OCI-LY3 (cell line): ENCODE data around the gene CA4.

Experiments used
- H2AFZ ChIP-seq: fragments of 200-600, 300-600 bp; shearing (Covaris generic); 2 replicates; pipeline ENCODE4 v1.6.0; 2014; ENCODE audit warnings: antibody characterized with exemption, low read depth, low read length
- H3K27ac ChIP-seq: fragments of 200-600, 300-600 bp; sonication (generic); 2 replicates; pipeline ENCODE4 v1.5.1; 2014; ENCODE audit warnings: mild to moderate bottlenecking, low read length, moderate library complexity, mixed read lengths
- H3K27me3 ChIP-seq: fragments of 200-600, 300-600 bp; sonication (generic); 2 replicates; pipeline ENCODE4 v1.6.1; 2014; ENCODE audit warnings: low read depth, low read length, mixed read lengths
- H3K36me3 ChIP-seq: fragments of 200-600, 300-600 bp; sonication (generic); replicated peaks from 2 replicates; pipeline ENCODE3; 2014; ENCODE audit warnings: low read depth, low read length, mixed read lengths
- H3K4me1 ChIP-seq: fragments of 300-600, 200-600 bp; sonication (generic); 2 replicates; pipeline ENCODE4 v1.6.1; 2014; ENCODE audit warnings: low read length, mixed read lengths
- H3K4me2 ChIP-seq: fragments of 200-600, 300-600 bp; sonication (generic); 2 replicates; pipeline ENCODE4 v1.6.1; 2014; ENCODE audit warnings: low read length, mixed read lengths
- H3K4me3 ChIP-seq: fragments of 300-600, 200-600 bp; sonication (generic); 2 replicates; pipeline ENCODE4 v1.5.1; 2014; ENCODE audit warnings: antibody characterized with exemption, mild to moderate bottlenecking, low read length, moderate library complexity
- H3K79me2 ChIP-seq: fragments of 300-600, 200-600 bp; shearing (Covaris generic); 2 replicates; pipeline ENCODE4 v1.6.1; 2014; ENCODE audit warnings: mild to moderate bottlenecking, low read length, mixed read lengths
- H3K9ac ChIP-seq: fragments of 300-600, 200-600 bp; shearing (Covaris generic); 2 replicates; pipeline ENCODE4 v1.6.0; 2014; ENCODE audit warnings: mild to moderate bottlenecking, low read length, moderate library complexity
- H3K9me3 ChIP-seq: fragments of 200-600, 300-600 bp; shearing (Covaris generic); 2 replicates; pipeline ENCODE4 v1.6.1; 2014; ENCODE audit warnings: low read length, mixed read lengths; ENCODE audit not compliant: insufficient read depth
- H4K20me1 ChIP-seq: fragments of 200-600, 300-600 bp; sonication (generic); 2 replicates; pipeline ENCODE4 v1.6.1; 2016; ENCODE audit warnings: low read length, mixed read lengths; ENCODE audit not compliant: insufficient read depth
- CTCF ChIP-seq: fragments of 200-600, 300-600 bp; sonication (generic); IDR thresholded peaks from 2 replicates; pipeline ENCODE4 v1.5.1; 2014; ENCODE audit warnings: antibody characterized with exemption, low read length, low read depth
- EZH2phosphoT487 ChIP-seq: fragments of 200-600 bp; shearing (Covaris generic); IDR thresholded peaks from 2 replicates; pipeline ENCODE4 v1.6.1; 2018; ENCODE audit warnings: antibody characterized with exemption, mixed run types, low read depth

Gene CA4

DNA sequence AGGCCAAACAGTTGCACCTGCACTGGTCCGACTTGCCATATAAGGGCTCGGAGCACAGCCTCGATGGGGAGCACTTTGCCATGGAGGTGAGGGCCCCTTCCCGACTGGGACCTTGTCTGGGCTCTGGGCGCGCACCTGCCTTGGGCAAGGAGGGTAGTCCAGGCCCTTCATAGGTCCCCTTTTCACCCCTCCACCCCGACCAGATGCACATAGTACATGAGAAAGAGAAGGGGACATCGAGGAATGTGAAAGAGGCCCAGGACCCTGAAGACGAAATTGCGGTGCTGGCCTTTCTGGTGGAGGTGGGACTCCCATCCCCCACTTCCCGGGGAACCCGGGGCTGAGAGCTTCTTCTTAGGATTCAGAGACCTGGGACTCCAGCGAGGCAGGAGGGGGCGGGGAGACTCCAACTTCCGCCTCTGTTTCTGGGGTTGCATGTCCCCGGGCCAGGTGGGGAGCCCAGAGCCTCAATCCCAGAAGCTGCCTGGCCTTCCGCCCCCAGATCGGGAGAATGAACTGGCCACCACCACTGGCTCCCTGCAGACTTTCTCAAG, 7.8 kb downstream of the CA4 start:
- no peaks in the 10 kb centered on the region for H4K20me1 ChIP-seq
- H3K4me1 ChIP-seq = peaks cover 20% of the 10 kb centered on the region
- H3K27me3 ChIP-seq = no peaks in the 10 kb centered on the region
- no peaks in the 10 kb centered on the region for H3K79me2 ChIP-seq
- no peaks in the 10 kb centered on the region for H3K36me3 ChIP-seq
- H2AFZ ChIP-seq = no peak overlapping the region; the same call in 1 of the 2 replicates
- no peak overlapping the region for H3K4me3 ChIP-seq
- no peak overlapping the region for H3K4me2 ChIP-seq
- TF ChIP-seq EZH2phosphoT487 = no peak
- H3K27ac ChIP-seq = no peak overlapping the region
- no peak overlapping the region for H3K9ac ChIP-seq
- no peaks in the 10 kb centered on the region for H3K9me3 ChIP-seq

DNA sequence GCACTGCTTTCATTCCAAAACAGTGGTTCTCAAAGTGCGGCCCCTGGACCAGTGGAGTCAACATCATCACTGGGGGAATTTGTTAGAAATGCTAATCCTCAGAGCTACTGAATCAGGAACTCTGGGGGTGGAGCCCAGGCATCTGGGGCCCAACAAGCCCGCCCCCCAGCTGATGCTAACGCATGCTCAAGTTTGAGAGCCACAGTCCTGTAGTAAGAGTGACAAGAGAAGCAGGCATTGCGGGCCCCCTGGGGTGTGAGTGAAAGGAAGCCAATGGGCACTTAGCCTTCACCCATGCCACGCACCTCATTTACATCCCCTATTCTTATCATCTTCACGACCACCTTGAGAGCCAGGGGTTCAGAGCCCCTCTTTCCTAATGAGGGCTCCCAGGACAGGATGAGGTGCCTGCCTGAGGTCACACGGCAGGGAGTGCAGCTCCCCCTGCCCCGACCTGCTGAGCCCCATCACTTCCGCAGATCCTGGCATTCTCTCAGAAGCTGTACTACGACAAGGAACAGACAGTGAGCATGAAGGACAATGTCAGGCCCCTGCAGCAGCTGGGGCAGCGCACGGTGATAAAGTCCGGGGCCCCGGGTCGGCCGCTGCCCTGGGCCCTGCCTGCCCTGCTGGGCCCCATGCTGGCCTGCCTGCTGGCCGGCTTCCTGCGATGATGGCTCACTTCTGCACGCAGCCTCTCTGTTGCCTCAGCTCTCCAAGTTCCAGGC, 9.1 kb downstream of the CA4 start:
- TF ChIP-seq EZH2phosphoT487 = no peak
- no peak for TF ChIP-seq CTCF
- Histone ChIP-seq H3K79me2 (no peaks in the 10 kb centered on the region), H4K20me1 (no peaks in the 10 kb centered on the region), H3K4me1 (peaks cover 24% of the 10 kb centered on the region), H3K4me2 (no peak overlapping the region), H2AFZ (no peak overlapping the region), H3K27ac (no peak overlapping the region), H3K36me3 (no peaks in the 10 kb centered on the region), H3K4me3 (no peak overlapping the region), H3K9me3 (no peaks in the 10 kb centered on the region), H3K27me3 (no peaks in the 10 kb centered on the region), H3K9ac (no peak overlapping the region)

DNA sequence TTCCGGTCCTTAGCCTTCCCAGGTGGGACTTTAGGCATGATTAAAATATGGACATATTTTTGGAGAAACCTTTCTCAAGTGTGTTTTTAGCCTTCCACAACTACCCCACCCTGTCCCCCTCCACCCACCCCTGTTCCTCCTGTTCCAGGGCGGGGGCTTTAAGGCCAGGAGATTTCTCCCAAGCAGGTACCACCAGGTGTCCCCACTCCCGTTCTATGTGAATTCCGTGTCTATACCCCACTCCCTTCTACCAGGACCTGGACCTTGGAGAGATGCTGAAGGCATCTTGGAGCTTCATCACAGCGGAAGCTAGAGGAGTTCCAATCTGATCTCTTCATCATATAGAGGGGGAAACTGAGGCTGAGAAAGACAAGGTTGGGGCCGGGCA, 9.7 kb downstream of the CA4 start:
- no peaks in the 10 kb centered on the region for H3K79me2 ChIP-seq
- H3K4me1 ChIP-seq = peaks cover 24% of the 10 kb centered on the region
- no peak overlapping the region for H3K4me3 ChIP-seq
- H3K36me3 ChIP-seq = no peaks in the 10 kb centered on the region
- TF ChIP-seq EZH2phosphoT487 (no peak), CTCF (no peak)
- H3K9ac ChIP-seq = no peak overlapping the region
- no peaks in the 10 kb centered on the region for H4K20me1 ChIP-seq
- no peaks in the 10 kb centered on the region for H3K27me3 ChIP-seq
- no peak overlapping the region for H3K27ac ChIP-seq
- H2AFZ ChIP-seq = no peak overlapping the region
- no peaks in the 10 kb centered on the region for H3K9me3 ChIP-seq
- no peak overlapping the region for H3K4me2 ChIP-seq

GRCh38 chr17:60160829-60161501, 11.2 kb downstream of the CA4 start:
- no peaks in the 10 kb centered on the region for H3K27me3 ChIP-seq
- no peak overlapping the region; the same call in 1 of the 2 replicates for H3K9ac ChIP-seq

More at GRCh38 chr17:60160829-60161501, 11.2 kb downstream of the CA4 start:
- Histone ChIP-seq H3K4me1 (peaks cover 33% of the 10 kb centered on the region), H3K4me2 (peak overlapping the region; percentile 75), H3K79me2 (no peaks in the 10 kb centered on the region), H3K4me3 (peak overlapping the region; percentile 36), H2AFZ (peak overlapping the region; percentile 49; the same call in 1 of the 2 replicates), H3K9me3 (no peaks in the 10 kb centered on the region), H3K27ac (no peak overlapping the region), H4K20me1 (no peaks in the 10 kb centered on the region), H3K36me3 (no peaks in the 10 kb centered on the region)
- no peak for TF ChIP-seq EZH2phosphoT487
- no peak for TF ChIP-seq CTCF
